Measurements from ENCODE around the gene LIPN.

Gene LIPN

GRCh38 chr10:88744002-88744401 is 15.8 kb upstream of the LIPN start:
- H3K4me1 ChIP-seq (ENCODE audit: insufficient read depth, low read length) = no peaks in the 10 kb centered on the region
- no peak overlapping the region for H3K27ac ChIP-seq (ENCODE audit: low read depth, low read length)
- no peaks in the 10 kb centered on the region for H3K36me3 ChIP-seq (ENCODE audit: insufficient read depth, low read length)
- no peaks in the 10 kb centered on the region for H3K9me3 ChIP-seq (ENCODE audit: low read length)
- H3K9ac ChIP-seq (ENCODE audit: low read length) = no peak overlapping the region
- no peak overlapping the region for H3K4me3 ChIP-seq (ENCODE audit: low read depth in 1 of 2, low read length in 2 of 2)
- no peaks in the 10 kb centered on the region for H3K27me3 ChIP-seq (ENCODE audit: control insufficient read depth in 1 of 2, insufficient read depth in 2 of 2, low read length in 2 of 2)

- H3K9me3 ChIP-seq (ENCODE audit: low read length) = no peaks in the 10 kb centered on the region
- no peak overlapping the region for H3K9ac ChIP-seq (ENCODE audit: low read length)
- no peak overlapping the region for H3K4me3 ChIP-seq (ENCODE audit: low read depth in 1 of 2, low read length in 2 of 2)
- no peaks in the 10 kb centered on the region for H3K27me3 ChIP-seq (ENCODE audit: control insufficient read depth in 1 of 2, insufficient read depth in 2 of 2, low read length in 2 of 2)
- H3K4me1 ChIP-seq (ENCODE audit: insufficient read depth, low read length) = no peaks in the 10 kb centered on the region
- H3K27ac ChIP-seq (ENCODE audit: low read depth, low read length) = no peak overlapping the region
- H3K36me3 ChIP-seq (ENCODE audit: insufficient read depth, low read length) = no peaks in the 10 kb centered on the region
Measured at GRCh38 chr10:88745633-88746032, 14.2 kb upstream of the LIPN start.

- no peaks in the 10 kb centered on the region for H3K4me1 ChIP-seq (ENCODE audit: insufficient read depth, low read length)
- no peaks in the 10 kb centered on the region for H3K27me3 ChIP-seq (ENCODE audit: control insufficient read depth in 1 of 2, insufficient read depth in 2 of 2, low read length in 2 of 2)
- H3K36me3 ChIP-seq (ENCODE audit: insufficient read depth, low read length) = no peaks in the 10 kb centered on the region
- H3K27ac ChIP-seq (ENCODE audit: low read depth, low read length) = no peak overlapping the region
- no peak overlapping the region for H3K4me3 ChIP-seq (ENCODE audit: low read depth in 1 of 2, low read length in 2 of 2)
- H3K9ac ChIP-seq (ENCODE audit: low read length) = no peak overlapping the region
- H3K9me3 ChIP-seq (ENCODE audit: low read length) = no peaks in the 10 kb centered on the region
Measured at GRCh38 chr10:88754287-88754686, 5.5 kb upstream of the LIPN start.

GRCh38 chr10:88755753-88756152 is 4.1 kb upstream of the LIPN start:
- Histone ChIP-seq H3K9me3 (ENCODE audit: low read length) (no peaks in the 10 kb centered on the region), H3K27me3 (ENCODE audit: control insufficient read depth in 1 of 2, insufficient read depth in 2 of 2, low read length in 2 of 2) (no peaks in the 10 kb centered on the region), H3K4me3 (ENCODE audit: low read depth in 1 of 2, low read length in 2 of 2) (no peak overlapping the region), H3K27ac (ENCODE audit: low read depth, low read length) (no peak overlapping the region), H3K36me3 (ENCODE audit: insufficient read depth, low read length) (no peaks in the 10 kb centered on the region), H3K4me1 (ENCODE audit: insufficient read depth, low read length) (no peaks in the 10 kb centered on the region), H3K9ac (ENCODE audit: low read length) (no peak overlapping the region)

GRCh38 chr10:88756660-88757059 is 3.2 kb upstream of the LIPN start:
- no peaks in the 10 kb centered on the region for H3K27me3 ChIP-seq (ENCODE audit: control insufficient read depth in 1 of 2, insufficient read depth in 2 of 2, low read length in 2 of 2)
- H3K27ac ChIP-seq (ENCODE audit: low read depth, low read length) = no peak overlapping the region
- H3K9ac ChIP-seq (ENCODE audit: low read length) = no peak overlapping the region
- no peaks in the 10 kb centered on the region for H3K4me1 ChIP-seq (ENCODE audit: insufficient read depth, low read length)
- no peaks in the 10 kb centered on the region for H3K9me3 ChIP-seq (ENCODE audit: low read length)
- H3K36me3 ChIP-seq (ENCODE audit: insufficient read depth, low read length) = no peaks in the 10 kb centered on the region
- H3K4me3 ChIP-seq (ENCODE audit: low read depth in 1 of 2, low read length in 2 of 2) = no peak overlapping the region

GRCh38 chr10:88762906-88763305 is 3.1 kb downstream of the LIPN start:
- no peaks in the 10 kb centered on the region for H3K9me3 ChIP-seq (ENCODE audit: low read length)
- H3K27ac ChIP-seq (ENCODE audit: low read depth, low read length) = no peak overlapping the region
- no peaks in the 10 kb centered on the region for H3K27me3 ChIP-seq (ENCODE audit: control insufficient read depth in 1 of 2, insufficient read depth in 2 of 2, low read length in 2 of 2)
- H3K4me1 ChIP-seq (ENCODE audit: insufficient read depth, low read length) = no peaks in the 10 kb centered on the region
- H3K9ac ChIP-seq (ENCODE audit: low read length) = no peak overlapping the region
- no peak overlapping the region for H3K4me3 ChIP-seq (ENCODE audit: low read depth in 1 of 2, low read length in 2 of 2)
- no peaks in the 10 kb centered on the region for H3K36me3 ChIP-seq (ENCODE audit: insufficient read depth, low read length)

- Histone ChIP-seq H3K9ac (ENCODE audit: low read length) (no peak overlapping the region), H3K4me3 (ENCODE audit: low read depth in 1 of 2, low read length in 2 of 2) (no peak overlapping the region), H3K9me3 (ENCODE audit: low read length) (no peaks in the 10 kb centered on the region), H3K4me1 (ENCODE audit: insufficient read depth, low read length) (no peaks in the 10 kb centered on the region), H3K27ac (ENCODE audit: low read depth, low read length) (no peak overlapping the region), H3K27me3 (ENCODE audit: control insufficient read depth in 1 of 2, insufficient read depth in 2 of 2, low read length in 2 of 2) (no peaks in the 10 kb centered on the region), H3K36me3 (ENCODE audit: insufficient read depth, low read length) (no peaks in the 10 kb centered on the region)
Measured at GRCh38 chr10:88763441-88763840, 3.6 kb downstream of the LIPN start.

- Histone ChIP-seq H3K9ac (ENCODE audit: low read length) (no peak overlapping the region), H3K36me3 (ENCODE audit: insufficient read depth, low read length) (no peaks in the 10 kb centered on the region), H3K27me3 (ENCODE audit: control insufficient read depth in 1 of 2, insufficient read depth in 2 of 2, low read length in 2 of 2) (no peaks in the 10 kb centered on the region), H3K4me1 (ENCODE audit: insufficient read depth, low read length) (no peaks in the 10 kb centered on the region), H3K9me3 (ENCODE audit: low read length) (no peaks in the 10 kb centered on the region), H3K4me3 (ENCODE audit: low read depth in 1 of 2, low read length in 2 of 2) (no peak overlapping the region), H3K27ac (ENCODE audit: low read depth, low read length) (no peak overlapping the region)
Measured at GRCh38 chr10:88764110-88764509, 4.3 kb downstream of the LIPN start.

GRCh38 chr10:88765816-88766215 is 6.0 kb downstream of the LIPN start:
- H3K9ac ChIP-seq (ENCODE audit: low read length) = no peak overlapping the region
- no peaks in the 10 kb centered on the region for H3K4me1 ChIP-seq (ENCODE audit: insufficient read depth, low read length)
- H3K4me3 ChIP-seq (ENCODE audit: low read depth in 1 of 2, low read length in 2 of 2) = no peak overlapping the region
- H3K36me3 ChIP-seq (ENCODE audit: insufficient read depth, low read length) = no peaks in the 10 kb centered on the region
- H3K27me3 ChIP-seq (ENCODE audit: control insufficient read depth in 1 of 2, insufficient read depth in 2 of 2, low read length in 2 of 2) = no peaks in the 10 kb centered on the region
- H3K27ac ChIP-seq (ENCODE audit: low read depth, low read length) = no peak overlapping the region
- no peaks in the 10 kb centered on the region for H3K9me3 ChIP-seq (ENCODE audit: low read length)

- no peak overlapping the region for H3K27ac ChIP-seq (ENCODE audit: low read depth, low read length)
- H3K4me1 ChIP-seq (ENCODE audit: insufficient read depth, low read length) = no peaks in the 10 kb centered on the region
- no peaks in the 10 kb centered on the region for H3K27me3 ChIP-seq (ENCODE audit: control insufficient read depth in 1 of 2, insufficient read depth in 2 of 2, low read length in 2 of 2)
- H3K9me3 ChIP-seq (ENCODE audit: low read length) = no peaks in the 10 kb centered on the region
- no peak overlapping the region for H3K4me3 ChIP-seq (ENCODE audit: low read depth in 1 of 2, low read length in 2 of 2)
- H3K36me3 ChIP-seq (ENCODE audit: insufficient read depth, low read length) = no peaks in the 10 kb centered on the region
- H3K9ac ChIP-seq (ENCODE audit: low read length) = no peak overlapping the region
Measured at GRCh38 chr10:88769384-88769783, 9.6 kb downstream of the LIPN start.

- Histone ChIP-seq H3K9me3 (ENCODE audit: low read length) (no peaks in the 10 kb centered on the region), H3K4me3 (ENCODE audit: low read depth in 1 of 2, low read length in 2 of 2) (no peak overlapping the region), H3K27ac (ENCODE audit: low read depth, low read length) (no peak overlapping the region), H3K4me1 (ENCODE audit: insufficient read depth, low read length) (no peaks in the 10 kb centered on the region), H3K9ac (ENCODE audit: low read length) (no peak overlapping the region), H3K36me3 (ENCODE audit: insufficient read depth, low read length) (no peaks in the 10 kb centered on the region), H3K27me3 (ENCODE audit: control insufficient read depth in 1 of 2, insufficient read depth in 2 of 2, low read length in 2 of 2) (no peaks in the 10 kb centered on the region)
Measured at GRCh38 chr10:88781206-88781605, 21.4 kb downstream of the LIPN start.

- Histone ChIP-seq H3K4me1 (ENCODE audit: insufficient read depth, low read length) (no peaks in the 10 kb centered on the region), H3K27ac (ENCODE audit: low read depth, low read length) (no peak overlapping the region), H3K36me3 (ENCODE audit: insufficient read depth, low read length) (no peaks in the 10 kb centered on the region), H3K4me3 (ENCODE audit: low read depth in 1 of 2, low read length in 2 of 2) (no peak overlapping the region), H3K9me3 (ENCODE audit: low read length) (no peaks in the 10 kb centered on the region), H3K27me3 (ENCODE audit: control insufficient read depth in 1 of 2, insufficient read depth in 2 of 2, low read length in 2 of 2) (no peaks in the 10 kb centered on the region), H3K9ac (ENCODE audit: low read length) (no peak overlapping the region)
Measured at GRCh38 chr10:88782222-88782621, 22.4 kb downstream of the LIPN start.
